Measurements from ENCODE around the gene MANBA. TPM values are rescaled to one million over a fixed set of nuclear protein-coding genes. Genes with fewer than 3 reads are reported as not detected.

MANBA gene
- total RNA-seq, 1 donor from 2014 or later = 21.4 TPM

DNA sequence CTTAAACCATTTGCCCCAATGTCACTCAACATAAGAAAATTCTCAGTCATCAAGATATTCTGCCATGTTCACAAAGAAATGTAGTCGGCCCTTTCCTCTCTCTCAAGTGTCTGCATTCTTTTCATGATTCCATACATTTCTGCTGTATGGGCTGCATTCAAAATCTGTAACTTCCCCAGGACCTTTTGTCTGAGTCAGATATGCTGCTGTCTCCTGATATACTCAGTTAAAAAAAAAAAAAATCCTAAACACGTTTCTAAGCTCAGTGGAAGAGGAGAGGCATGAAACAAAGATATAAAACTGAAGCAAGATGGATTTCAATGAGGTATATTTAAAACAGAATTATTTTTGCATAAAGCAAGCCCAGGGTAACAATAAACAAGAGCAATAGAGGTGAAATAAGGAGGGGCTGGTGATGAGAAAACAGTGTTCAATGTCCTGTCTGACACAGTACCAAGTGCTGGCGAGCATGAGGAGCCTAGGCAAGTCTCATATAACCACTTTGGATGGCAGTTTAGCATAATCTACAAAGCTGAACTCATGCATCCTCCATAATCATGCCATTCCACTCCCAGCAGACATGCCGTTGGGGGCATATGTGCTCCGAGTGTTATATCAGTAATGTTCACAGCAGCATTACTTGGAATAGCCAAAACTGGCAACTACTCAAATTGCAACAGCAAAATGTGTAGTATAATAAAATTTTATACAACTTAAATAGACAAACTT lies 76.7 kb downstream of the MANBA start:
- DNase-seq (ENCODE audit: low spot score) = no peak

DNA sequence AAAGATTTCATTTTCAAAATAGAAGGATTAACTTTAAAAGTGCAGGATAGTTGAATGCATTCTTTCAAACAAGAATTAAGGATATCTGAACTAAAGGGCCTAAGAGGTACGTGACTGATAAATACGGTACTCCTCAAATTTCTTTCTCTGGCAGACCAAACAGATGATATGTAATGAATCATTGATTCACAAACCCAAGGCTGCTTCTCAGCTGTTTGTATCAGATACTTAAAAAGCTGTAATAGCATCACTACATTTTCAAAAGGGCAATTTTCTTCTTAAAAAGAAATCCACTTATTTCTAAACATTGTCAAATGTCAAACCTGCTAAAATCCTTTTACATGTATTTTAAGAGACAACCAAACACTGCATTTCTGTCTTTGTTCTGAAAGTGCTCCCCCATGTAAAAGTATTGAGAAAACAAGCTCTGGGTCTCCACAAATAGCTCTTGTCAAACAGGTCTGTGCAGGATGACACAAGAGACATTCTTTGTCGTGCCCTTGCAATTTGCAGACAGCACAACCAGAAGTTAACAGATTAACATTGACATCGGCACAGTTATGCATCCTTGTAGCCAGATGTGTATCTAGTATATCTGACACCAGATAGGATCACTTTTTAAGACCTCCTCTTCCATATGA lies 82.0 kb downstream of the MANBA start:
- no peak for DNase-seq (ENCODE audit: low spot score)

DNA sequence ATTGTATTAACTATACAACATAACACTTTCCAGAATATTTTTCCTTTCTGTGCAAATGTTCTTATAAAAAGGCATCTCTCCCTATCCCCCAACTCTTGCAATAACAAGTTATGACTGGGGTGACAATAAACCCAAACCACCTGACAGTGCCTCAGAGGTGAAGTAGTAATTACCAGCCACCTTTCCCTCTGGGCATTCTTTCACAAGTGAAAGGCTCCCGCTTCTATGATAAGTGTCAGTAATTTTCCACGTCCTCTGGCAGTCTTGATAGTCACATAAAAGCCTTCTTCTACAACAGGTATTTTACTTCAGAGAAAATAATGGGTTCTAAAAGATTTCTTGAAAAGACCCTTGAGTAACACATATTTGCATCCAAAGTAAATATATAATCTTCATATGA lies 82.7 kb downstream of the MANBA start:
- DNase-seq (ENCODE audit: low spot score) = no peak

DNA sequence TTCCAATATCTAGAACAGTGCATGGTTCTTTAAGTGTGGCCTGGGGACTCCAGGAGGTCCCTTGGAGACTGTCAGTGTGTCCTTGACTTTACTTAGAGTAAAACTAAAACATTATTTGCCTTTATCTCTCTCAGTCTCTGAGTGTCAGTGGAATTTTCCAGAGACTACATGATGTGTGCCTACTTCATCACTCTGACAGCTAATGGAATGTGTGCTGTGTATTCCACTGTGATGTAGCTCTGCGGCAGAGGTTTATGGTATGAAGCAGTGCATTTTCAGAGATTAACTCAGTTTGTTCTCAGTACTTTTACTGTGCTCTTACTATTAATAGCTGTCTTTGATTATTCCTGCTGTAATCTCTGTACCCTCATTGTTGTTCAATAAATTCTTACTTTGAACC lies 85.6 kb downstream of the MANBA start:
- DNase-seq (ENCODE audit: low spot score) = no peak

DNA sequence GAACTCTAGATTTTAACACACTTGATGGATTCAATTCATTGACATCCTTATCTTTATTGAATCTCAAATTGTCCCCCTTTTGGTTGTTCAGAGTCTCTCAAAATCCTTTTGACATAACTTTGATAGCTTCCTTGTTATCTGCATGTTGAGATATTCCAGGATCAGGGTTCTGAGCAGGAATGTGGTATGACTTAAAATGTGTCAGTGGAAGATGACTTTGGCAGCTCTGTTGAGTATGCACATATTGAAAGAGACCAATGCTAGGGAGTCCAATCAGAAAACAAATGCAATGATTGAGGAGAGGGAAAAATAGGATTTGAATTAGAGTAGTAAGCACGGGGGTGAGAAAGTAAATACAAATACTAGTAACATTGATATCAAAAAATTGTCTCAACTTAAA lies 93.8 kb downstream of the MANBA start:
- DNase-seq (ENCODE audit: low spot score) = no peak

DNA sequence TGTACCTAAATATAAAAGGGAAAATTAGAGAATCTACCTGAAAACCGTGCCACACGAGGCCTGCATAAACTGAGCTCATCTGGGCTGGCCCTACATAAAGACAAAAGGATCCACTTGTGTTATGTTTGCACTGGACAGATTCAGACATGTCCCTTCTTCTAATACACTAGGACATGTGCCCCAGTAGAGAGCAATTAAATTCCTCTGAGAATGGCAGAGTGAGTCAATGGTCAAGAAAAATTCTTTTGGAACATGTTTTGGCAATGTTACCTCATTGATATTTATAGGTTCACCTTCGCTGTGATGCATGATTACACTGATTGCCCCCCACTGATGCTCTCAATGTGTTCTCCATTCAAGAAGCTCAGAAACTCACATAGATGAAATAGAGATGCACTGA lies 95.2 kb downstream of the MANBA start:
- no peak for DNase-seq (ENCODE audit: low spot score)

DNA sequence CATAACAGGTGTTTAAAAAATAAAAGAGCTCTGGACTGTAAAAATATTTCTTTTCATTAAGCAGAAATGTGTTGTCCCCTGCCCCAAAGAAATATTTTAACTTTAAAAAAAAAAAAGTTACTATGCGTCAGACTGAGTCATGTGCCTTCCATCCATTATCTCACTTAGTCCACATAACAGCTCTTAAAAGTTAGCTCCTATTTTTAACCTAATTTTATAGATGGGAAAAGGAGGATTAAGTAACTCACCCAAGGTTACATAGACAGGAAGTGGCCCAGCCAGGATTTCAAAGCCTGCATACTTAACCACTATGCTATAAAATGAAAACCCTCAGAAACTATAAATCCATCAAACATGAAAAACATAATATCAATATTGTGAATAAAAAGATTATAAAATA lies 97.7 kb downstream of the MANBA start:
- no peak for DNase-seq (ENCODE audit: low spot score)

DNA sequence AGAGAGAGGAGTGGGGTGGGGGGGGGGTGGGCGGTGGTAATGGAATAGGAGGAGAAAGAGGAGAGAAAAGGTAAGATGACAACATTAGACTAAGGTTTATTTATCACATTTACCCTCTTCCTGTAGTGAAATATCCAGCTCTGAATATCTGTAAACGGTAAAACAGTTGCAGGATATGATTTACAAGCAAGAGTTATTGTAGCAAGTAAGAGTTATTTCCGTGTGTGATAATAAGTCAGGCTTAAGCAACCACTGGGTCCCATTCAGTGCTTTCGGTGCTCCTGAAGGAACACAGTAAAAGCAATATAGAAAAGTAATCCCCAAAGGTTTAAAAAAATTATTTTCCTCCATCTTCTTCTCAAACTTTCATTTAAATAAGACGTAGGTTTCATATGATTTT lies 103.6 kb downstream of the MANBA start:
- DNase-seq (ENCODE audit: low spot score) = no peak

DNA sequence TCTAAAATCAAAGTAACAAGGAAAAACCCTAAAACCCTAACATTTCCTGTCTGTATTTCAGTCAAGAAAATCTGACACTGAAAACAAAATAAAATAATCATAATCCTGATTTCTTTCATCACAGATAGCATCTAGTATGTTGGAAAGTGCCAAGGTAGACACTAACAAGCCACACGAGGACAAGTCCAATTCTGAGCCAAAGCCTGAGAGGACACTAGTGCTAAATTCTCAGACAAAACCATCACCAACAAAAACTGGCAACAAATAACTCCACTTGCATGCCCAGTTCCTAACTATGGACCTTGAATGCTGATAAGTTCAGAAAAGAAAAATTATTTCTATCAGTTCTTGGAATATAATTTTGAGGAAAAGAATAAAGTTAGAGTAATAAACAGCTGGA lies 113.7 kb downstream of the MANBA start:
- no peak for DNase-seq (ENCODE audit: low spot score)

DNA sequence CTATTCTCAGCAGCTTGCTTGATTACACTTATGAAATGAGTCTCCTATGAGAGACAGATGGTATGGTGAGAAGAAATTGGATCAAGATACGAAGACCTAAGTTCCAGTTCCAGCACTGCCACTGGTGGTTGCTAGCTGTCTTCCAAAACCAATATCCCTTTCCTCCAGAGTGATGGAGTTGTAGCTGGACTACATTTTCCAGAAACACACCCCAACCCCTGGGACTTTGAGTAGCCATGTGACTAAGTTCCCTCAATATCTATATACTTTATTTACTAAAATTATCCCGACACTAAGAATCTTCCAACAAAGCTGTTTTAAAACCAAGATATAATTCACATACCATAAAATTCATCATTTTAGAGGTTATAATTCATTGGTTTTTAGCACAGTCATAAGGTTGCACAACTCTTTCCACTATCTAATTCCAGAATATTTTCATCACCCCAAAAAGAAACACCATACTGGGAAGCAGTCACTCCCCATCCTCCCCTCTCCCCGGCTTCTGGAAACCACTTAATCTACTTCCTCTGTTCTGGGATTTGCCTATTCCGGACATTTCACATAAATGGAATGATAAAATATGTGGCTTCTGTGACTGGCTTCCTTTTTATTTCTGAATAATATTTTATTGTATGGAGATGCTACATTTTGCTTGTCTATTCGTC lies 118.0 kb downstream of the MANBA start:
- DNase-seq (ENCODE audit: low spot score) = no peak

DNA sequence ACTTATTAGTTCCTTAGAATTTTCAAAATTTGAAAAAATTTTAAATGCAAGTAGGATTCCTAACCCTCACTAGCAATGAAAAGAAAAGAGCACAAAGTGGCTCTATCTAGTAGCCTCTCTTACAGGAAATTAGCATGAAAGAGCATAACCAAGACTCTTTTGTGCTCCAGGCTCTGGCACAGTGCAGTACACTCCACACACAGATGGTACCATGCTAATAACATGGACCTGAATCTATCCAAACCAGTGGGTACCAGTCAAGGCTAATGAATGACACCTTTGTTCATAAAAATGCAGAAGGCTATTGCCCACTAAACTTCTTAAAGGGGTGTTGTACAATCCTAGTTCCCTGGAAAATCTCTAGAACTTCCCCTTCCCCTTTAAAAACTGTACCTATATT lies 119.0 kb downstream of the MANBA start:
- no peak for DNase-seq (ENCODE audit: low spot score)

DNA sequence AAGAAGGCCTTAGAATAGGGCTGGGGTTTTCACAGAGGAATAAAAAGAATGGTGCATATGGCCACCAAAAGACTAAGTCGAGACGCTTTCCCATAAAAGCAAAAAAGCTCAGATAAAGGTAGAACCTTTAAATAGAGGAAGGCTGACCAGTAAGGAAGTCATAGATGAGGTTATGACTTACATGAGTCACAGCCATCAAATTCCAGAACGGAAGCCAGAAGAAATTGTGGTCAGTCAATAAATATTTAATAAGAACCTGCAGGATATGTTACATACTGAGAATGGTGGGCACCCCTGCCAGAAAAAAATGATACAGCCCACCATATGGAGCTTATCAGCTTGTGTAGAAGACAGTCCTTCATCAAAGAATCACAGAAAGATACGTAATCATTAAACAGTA lies 120.1 kb downstream of the MANBA start:
- no peak for DNase-seq (ENCODE audit: low spot score)

DNA sequence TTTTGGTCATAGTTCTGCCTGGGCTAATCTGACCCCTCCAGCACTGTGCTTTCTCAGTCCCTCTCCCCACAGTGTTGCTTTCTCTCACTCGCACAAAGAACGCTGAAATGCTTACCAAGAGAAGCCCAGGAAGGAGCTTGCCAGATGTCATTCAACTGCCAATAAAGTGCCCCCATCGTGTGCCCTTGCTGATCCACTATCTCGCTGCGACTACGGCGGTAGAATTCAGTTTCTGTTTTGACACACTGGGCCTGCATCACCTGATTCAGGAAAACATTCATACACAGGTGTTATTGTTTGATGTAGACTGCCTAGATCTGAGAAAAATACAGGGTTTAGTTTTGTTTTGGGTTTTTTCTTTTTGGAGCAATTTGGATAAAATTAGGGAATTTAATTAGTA lies 121.2 kb downstream of the MANBA start:
- no peak for DNase-seq (ENCODE audit: low spot score)

DNA sequence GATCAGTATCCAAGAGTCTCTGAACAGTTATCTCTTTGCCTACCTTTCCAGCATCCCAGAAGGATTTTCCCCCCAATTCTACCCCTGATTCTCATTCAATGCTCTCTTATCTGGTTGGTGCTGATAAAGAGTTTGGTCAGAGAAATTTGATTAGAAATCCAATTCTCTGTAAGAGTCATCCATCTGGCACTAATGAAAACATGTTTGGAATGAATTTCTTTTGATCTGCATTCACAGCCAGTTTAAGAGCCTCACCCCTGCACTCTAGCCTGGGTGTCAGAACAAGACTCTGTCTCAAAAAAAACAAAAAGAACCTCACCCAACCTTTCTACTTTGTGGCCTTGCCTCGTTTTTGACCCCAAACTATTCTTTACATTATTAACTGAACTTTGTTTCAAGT lies 122.1 kb downstream of the MANBA start:
- no peak for DNase-seq (ENCODE audit: low spot score)

DNA sequence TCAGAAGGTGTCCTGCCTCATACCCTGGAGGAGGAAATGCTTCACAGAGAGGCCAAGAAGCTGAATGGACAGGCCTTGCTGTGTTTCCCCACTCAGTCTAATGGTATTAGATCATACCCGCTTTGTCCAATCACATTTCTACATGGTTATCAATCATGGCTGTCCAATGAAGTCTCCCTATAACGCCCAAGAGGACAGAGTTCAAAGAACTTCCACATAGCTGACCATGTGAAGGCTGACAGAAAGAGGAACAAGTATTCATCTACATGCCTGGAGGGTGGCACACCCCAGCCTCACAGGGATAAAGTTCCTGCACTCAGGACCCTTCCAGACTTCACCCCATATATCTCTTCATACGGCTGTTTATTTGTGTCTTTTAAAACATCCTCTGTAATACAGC lies 123.4 kb downstream of the MANBA start:
- DNase-seq (ENCODE audit: low spot score) = no peak

DNA sequence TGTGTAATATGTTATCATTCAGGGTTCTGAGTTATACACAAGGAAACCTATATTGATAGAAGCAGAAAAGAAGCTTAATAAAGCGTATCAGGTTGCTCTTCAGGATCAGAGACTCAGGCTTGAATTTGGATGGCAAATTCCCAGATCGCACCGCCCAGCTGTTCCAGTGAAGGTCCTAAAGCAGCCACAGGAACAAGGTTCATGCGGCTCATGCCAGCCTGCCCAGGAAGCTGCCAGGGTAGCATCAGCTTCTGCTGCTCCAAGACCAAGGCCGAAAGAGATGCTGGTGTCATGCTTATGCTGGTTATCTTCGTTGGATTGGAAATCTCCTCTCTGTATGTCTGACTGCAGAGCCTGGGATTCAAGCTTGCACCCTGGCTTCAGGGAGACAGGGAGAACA lies 127.7 kb downstream of the MANBA start:
- no peak for DNase-seq (ENCODE audit: low spot score)

DNA sequence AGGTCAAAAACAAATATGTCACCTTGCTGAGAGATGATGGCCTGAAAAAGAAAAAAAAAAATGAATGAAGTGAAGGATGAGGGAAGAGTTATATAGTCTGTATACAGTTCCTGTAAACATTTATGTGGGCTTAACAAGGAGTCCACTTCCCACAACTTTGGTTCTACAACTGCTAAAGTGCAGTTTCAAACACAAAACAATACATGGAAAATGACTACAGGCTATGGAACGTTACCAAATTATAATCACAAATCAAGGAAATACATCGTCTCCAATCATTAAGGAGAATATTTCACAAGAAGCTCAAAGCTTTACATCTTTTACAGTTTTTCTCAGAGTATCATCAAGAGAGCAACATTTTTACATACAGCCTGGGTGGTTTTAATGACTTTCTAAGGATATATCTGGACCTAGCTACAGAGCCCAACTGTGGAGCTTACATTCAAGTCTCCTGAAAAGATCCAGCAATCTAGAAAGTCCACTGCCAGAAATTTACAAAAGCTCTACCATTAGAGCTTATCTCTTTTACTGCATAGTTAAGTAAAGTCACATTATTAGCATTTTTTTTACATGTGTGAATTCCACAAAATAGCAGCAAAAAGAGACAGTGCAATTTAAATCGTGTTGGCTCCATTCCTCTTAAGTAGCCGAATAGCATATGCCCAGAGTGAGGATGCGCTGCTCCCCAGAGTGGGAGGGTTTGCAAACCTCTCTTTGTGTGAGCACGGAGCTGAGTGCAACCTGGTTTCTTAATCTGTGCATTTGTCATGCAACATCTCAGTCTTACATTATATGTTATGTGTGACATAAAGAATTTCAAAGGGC lies 128.3 kb downstream of the MANBA start:
- DNase-seq (ENCODE audit: low spot score) = no peak

DNA sequence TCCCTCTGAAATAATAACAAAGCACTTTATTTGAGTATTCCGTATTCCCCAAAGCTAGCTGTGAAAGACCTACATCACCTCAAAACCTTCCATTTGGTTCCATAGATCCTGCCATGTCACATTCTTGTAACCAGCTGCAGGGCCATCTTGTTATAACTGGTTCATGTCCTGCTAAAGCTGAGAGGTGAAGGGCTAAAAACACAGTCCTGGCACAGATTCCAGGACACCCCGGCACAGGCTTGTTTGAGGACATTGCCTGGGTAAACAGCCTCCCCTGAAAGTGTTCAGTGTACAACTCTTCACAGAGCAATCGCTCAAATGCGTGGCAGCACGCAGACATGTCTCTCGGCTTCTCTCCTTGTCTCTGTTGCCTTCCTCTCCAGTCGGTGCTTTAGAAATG lies 129.2 kb downstream of the MANBA start:
- DNase-seq (ENCODE audit: low spot score) = no peak

DNA sequence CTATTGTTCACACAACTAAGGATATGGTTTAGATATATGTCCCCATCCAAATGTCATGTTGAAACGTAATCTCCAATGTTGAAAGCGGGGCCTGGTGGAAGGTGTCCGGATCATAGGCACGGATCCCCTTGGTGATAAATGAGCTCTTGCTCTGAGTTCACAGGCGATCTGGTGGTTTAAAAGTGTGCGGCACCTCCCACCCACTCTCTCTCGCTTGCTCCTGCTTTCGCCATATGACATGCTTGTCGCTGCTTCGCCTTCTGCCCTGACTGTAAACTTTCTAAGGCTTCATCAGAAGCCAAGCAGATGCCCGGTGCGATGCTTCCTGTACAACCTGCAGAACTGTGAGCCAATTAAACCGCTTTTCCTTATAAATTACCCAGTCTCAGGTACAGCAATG lies 131.1 kb downstream of the MANBA start:
- DNase-seq (ENCODE audit: low spot score) = no peak

DNA sequence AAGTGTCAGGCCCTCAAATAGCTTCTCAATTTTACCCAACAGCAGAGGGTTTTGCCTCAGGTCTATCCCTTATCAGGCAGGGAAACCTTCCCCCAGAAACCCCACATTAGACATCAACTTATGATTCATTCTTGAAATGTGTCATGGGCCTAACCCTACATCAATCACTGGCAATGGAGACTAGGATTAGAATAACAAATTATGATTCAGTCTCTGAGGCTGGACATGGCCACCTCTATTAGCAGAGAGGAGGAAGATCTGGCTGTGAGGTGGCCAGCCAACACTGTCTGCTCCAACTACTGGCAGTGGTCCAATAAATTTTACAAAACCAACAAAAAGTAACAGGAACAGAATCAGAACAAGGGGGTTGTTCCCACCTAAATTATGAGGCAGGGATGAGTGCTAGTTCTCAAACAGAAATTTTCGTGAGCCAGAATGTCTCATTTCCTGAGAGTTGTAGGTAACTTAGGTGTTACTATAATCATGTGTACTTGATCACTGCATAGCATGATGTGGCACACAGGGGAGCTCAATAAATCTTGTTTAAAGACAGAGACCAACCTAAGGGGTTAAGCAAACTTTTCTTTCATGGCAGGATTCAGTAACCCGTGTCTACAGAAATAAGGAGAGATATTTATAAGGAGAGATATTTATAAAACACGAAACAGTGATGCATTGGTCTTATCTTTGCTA lies 132.8 kb downstream of the MANBA start:
- no peak for DNase-seq (ENCODE audit: low spot score)

DNA sequence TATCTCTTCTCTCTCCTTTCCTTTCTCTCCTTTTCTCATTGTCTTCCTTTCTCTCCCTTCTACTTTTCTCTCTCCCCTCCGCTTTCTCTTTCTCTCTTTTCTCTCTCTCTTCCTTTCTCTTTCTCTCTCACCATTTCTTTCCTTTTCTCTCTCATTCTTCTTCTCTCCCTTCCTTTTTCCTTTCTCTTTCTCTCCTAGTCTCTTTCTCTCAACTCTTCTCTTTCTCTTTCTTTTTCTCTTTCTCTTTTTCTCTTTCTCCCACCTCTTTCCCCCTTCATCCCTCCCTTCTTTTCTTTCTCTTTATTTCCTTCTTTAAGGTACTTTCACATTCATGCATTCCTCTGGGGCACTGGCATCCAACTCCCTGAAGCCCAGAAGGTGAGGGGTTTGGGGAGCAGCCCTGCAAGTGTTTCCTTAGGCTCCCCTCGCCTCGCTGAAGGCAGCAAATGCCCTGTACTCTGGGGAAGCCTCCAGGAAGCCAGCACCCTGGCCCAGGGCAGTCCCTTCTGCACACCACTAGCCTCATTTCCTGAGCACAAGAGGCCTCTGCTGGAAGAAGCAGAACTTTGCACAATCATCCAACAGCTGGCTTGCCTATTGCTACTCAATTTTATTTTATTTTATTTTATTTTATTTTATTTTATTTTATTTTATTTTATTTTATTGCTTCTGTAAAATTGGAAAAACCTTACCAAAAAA lies 135.4 kb downstream of the MANBA start:
- no peak for DNase-seq (ENCODE audit: low spot score)

Measured in mesenteric fat pad (tissue), 1 donor.